Measurements from ENCODE around the gene MACC1.
A peak's percentile ranks its signal among the peaks of the same experiment; 100 is the strongest.

Gene MACC1

GRCh38 chr7:20229646-20230500, 12.7 kb upstream of the MACC1 start:
- peak; percentile 87 for DNase-seq (ENCODE audit: low read depth, low spot score)

- DNase-seq (ENCODE audit: low read depth, low spot score): no peak
These were observed 11.9 kb upstream of the MACC1 start for GRCh38 chr7:20229081-20229480.

- DNase-seq (ENCODE audit: low read depth, low spot score): no peak
These were observed 11.5 kb upstream of the MACC1 start for GRCh38 chr7:20228654-20229053.

DNA sequence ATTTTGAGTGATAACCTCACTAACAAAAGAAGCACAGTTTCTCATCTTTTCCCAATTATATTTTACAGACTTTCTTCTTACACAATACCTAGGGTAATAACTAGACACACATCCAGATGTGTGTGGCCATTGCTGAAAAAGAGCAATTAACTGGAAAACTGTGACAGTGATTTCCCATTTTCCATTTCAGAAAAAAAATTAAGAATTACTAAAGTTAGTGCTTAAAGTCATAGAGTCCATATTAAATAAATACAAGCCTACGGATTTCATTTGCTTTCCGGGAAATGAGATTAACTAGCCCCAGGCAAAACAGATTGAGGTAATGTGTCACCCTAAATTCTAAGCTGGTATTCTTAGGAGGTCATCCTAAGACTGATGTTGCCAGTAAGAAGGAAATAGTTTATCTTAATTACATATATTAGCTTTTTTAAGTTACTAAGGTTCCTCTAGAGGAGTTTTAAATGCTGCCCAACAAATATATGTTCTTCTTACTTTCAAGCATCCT, 10.2 kb upstream of the MACC1 start:
- no peak for DNase-seq (ENCODE audit: low read depth, low spot score)

- no peak for DNase-seq (ENCODE audit: low read depth, low spot score)
These were observed 9.7 kb upstream of the MACC1 start for GRCh38 chr7:20226860-20227259.

DNA sequence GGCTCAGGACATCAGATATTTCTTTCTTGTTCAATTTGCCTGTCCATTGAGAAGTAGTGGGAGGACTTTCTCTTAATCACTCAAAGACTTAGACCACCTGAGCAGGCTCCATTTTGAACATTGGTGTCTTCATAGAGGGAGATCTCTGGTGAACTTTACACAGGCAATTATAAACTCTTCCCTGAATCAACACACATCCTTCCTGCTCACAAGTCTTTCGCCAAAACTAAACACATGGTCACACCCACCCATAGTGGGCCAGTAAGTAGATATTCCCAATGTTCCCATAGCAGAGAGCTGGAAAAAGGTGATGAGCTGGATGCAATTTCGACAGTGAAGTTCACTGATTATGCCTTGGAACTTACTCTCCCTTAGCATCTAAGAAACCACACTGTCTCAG, 8.2 kb upstream of the MACC1 start:
- DNase-seq (ENCODE audit: low read depth, low spot score): no peak

GRCh38 chr7:20224025-20224424, 6.8 kb upstream of the MACC1 start:
- no peak for DNase-seq (ENCODE audit: low read depth, low spot score)

DNA sequence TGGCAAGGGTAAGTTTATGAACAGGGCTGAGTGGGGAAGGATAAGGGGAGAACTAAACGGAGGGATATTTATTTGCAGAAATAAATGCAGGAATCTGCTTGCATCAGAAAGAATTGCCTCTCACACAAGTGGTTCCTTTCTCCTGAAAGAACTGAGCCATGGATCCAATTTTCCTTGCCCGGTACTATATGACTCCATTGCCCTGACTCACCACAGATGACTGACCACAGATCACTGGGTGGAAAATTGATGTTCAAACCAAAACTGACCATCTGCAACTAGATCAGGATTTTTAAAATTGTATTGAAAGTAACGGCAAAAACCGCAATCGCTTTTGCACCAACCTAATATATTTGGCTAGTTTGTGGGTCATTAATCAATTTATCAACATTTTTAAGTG, 6.2 kb upstream of the MACC1 start:
- DNase-seq (ENCODE audit: low read depth, low spot score): no peak

DNA sequence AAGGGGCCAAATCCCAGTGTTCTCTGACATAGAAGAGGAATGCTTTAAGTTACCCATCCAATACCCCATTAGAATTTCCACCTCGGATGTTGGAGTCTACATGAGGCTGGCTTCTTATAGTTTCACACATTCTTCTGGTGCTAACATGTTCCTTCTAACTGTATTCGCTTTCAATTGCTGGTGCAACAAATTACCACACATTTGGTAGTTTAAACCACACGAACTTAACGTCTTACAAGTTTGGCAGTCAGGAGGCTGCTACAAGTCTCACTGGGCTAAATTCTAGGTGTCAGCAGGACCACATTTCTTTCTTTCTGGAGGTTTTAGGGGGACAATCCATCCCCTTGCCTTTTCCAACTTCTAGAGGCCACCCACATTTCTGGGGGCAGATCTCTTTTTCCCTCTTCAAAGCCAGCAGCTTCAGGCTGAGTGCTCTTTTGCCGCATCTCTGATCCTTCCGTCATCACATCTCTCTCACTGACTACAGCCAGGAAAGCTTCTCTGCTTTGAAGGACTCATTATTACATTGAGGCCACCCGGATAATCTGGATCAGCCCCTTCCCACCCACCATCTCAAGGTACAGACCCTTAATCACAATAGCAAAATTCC, 5.1 kb upstream of the MACC1 start:
- no peak for DNase-seq (ENCODE audit: low read depth, low spot score)

- DNase-seq (ENCODE audit: low read depth, low spot score): no peak
These were observed 3.9 kb upstream of the MACC1 start for GRCh38 chr7:20220921-20221547.

DNA sequence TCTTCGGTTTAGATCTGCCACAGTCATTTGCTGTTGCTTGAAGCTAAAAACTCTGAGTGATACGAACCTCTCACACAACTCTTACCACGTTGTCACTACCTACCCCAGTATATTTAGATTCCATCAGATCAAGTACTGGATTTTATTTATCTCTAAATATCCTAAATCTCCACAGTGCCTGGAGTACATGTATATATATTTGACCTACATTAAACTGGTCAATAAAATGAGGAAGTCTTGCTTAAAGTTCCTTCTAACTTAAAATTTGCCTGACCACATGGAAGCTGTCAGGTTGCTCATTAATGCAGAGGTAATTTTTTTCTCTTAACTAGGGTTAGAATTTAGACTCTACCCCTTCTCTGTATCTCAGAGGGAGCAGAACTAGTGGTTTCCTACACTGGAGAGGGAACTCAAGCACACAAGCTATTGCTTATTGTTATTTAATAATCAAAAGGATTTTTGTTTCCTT, 3.1 kb upstream of the MACC1 start:
- DNase-seq (ENCODE audit: low read depth, low spot score): no peak

- peak; percentile 55 for DNase-seq (ENCODE audit: low read depth, low spot score)
These were observed 2.5 kb upstream of the MACC1 start for GRCh38 chr7:20219446-20220292.

- no peak for DNase-seq (ENCODE audit: low read depth, low spot score)
These were observed 1.9 kb upstream of the MACC1 start for GRCh38 chr7:20219062-20219445.

- DNase-seq (ENCODE audit: low read depth, low spot score): no peak
These were observed 1.1 kb upstream of the MACC1 start for GRCh38 chr7:20218279-20218678.

GRCh38 chr7:20216406-20217036, 663 bp downstream of the MACC1 start:
- no peak for DNase-seq (ENCODE audit: low read depth, low spot score)

GRCh38 chr7:20214921-20215669, 2.1 kb downstream of the MACC1 start:
- no peak for DNase-seq (ENCODE audit: low read depth, low spot score)

DNA sequence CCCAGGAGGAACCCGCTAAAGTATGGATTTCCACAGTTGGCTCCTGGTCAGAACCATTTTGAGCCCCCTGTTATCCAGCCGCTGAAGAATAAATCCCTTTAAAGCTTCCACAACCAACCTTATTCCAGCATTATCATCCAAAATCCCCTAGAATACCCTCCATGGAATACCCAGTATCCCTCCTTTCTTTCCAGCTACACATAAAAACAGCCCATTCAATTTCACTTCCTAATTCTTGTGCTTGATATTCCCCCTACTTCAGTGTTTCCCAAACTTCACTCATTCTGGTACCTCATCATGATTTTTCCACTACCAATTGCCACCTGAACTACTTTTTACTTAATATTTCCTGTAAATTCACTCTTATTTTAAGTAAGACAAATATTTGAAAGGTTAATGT, 3.1 kb downstream of the MACC1 start:
- DNase-seq (ENCODE audit: low read depth, low spot score): no peak

DNA sequence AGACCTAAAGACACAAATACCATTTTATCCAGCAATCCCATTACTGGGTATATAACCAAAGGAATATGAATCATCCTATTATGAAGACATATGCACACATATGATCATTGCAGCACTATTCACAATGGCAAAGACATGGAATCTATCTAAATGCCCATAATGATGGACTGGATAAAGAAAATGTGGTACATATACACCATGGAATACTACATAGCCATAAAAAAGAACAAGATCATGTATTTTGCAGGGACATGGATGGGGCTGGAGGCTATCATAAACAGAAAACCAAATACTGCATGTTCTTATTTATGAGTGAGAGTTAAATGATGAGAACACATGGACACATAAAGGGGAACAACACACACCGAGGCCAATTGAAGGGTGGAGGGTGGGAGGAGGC, 3.8 kb downstream of the MACC1 start:
- DNase-seq (ENCODE audit: low read depth, low spot score): no peak

- no peak for DNase-seq (ENCODE audit: low read depth, low spot score)
These were observed 5.8 kb downstream of the MACC1 start for GRCh38 chr7:20211376-20211775.

- no peak for DNase-seq (ENCODE audit: low read depth, low spot score)
These were observed 8.4 kb downstream of the MACC1 start for GRCh38 chr7:20208651-20209307.
